HT1080 (cell line): ENCODE measurements around the gene RNF114. TPM values are rescaled to one million over a fixed set of nuclear protein-coding genes. Genes with fewer than 3 reads are reported as not detected.

Experiments used
- DNase-seq: peaks from one replicate; pipeline ENCODE4 v3.0.0-alpha.2; 2015; ENCODE audit warnings: low read depth
- total RNA-seq: library from RNA; depleted of rRNA; stranded (reverse); fragments of >200 nt; shearing (Covaris generic); gene quantifications from 2 replicates; pipeline ENCODE4 v1.2.3, GENCODE V29; 2014

Gene RNF114
- total RNA-seq, 1 experiment from 2014 or later: 84.9 TPM

DNA sequence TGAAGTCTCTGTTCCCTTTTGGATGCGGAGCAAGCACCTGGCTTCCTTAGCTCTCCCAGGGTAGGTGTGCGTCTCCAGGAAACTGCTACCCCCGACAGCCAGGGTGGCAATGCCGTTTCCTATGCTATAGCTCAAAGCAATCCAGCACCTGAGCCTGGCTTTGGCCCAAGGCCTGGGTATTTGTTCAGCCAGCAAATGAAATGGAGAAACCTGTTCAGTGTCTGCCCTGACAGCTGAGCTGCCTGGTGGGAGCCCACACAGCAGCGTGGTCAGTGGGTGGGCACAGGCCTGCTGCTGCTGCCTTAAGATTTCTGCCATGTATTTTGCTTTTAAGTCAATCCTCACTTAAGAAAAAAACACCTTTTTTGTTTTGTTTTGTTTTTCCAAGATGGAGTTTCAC is 34.6 kb upstream of the RNF114 start:
- DNase-seq: no peak

DNA sequence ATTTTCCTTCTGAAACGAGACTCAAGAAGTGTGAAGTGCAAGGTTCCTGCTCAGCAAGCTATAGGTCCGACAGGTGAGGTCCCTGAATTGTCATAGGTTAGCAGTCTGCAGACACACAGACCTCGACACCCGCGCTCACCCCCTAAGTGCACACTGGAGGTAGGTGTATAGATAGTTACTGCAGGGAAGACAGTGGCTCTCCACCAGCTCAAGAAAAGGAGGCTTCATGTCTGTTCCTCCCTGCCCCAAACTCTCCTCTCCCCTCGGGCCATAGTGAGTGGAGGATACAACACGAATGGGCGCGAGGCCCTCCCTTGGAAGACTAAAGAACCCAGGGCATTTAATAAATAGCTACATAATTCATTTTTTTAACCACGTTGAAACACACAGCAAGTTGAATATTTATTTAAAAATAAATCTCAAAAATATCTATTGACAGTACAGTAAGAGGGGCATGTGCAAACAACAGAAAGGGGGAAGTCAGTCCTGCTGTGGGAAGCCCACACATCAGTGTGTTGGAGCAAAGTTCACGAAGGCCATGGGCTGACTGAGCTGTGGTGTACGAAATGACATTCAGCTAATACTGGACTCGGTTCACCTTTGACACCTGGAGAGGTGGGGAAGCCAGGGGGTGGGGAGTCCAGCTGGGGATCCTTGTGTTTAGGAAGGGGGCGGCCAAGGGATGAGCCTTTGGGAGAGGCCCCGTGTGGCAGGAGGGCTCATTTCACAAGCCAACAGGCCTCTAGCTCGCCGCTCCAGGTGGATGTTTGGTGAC is 31.6 kb upstream of the RNF114 start:
- DNase-seq: no peak

DNA sequence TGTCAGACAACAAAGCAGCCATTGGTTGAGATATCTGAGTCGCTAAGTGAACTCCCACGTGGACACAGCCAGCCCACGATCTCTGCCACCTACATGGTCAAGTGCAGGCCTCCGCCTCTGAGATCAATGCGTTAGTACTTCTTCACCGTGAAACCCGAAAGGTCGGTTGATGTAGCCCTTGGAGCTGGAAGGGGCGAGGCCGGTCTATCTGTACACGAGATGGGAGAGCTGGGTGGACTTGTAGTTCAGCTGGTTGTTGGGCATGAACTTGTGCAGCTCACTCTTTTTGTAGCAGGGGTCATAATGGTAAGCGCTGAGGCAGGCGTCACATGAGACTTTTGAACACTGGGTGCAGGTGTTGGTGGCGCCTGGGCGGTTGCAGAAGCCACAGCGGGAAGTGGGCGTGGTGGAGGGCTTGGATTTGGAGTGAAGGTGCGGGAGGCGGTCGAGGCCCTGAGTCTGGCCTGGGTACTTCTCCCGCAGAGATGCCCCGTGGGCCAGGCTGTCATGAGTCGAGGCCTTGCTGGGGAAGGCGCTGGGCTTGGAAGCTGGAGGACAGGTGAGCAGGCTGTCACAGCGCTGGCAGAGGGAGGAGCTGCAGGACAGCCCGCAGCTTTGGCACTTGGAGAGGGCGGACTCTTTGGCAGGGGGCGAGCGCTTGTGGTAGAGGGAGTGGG is 30.6 kb upstream of the RNF114 start:
- no peak for DNase-seq

DNA sequence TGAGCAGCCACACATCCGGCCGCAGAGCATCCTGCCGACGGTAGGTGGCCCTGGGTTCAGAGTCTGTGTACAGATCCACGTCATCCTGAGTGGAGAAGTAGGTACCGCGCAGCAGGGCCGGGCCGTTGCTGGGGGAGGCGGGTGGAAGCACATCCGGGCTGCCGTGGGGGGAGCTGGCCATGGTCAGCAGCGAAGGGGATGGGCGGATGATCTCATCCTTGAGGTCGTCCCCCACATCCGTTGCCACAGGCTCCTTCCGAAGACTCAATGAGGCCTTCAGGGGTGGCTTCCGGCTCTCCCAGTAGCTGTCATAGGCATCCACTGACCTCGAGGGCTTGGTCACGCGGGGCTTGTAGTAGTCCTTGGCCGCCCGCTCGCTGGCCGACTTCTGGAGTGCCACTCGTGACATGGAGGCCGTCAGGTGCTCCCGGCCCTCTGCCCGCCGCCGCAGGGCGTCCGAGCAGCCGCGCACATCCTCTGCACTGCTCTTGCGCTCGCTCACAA is 30.0 kb upstream of the RNF114 start:
- DNase-seq: peak; percentile 98

DNA sequence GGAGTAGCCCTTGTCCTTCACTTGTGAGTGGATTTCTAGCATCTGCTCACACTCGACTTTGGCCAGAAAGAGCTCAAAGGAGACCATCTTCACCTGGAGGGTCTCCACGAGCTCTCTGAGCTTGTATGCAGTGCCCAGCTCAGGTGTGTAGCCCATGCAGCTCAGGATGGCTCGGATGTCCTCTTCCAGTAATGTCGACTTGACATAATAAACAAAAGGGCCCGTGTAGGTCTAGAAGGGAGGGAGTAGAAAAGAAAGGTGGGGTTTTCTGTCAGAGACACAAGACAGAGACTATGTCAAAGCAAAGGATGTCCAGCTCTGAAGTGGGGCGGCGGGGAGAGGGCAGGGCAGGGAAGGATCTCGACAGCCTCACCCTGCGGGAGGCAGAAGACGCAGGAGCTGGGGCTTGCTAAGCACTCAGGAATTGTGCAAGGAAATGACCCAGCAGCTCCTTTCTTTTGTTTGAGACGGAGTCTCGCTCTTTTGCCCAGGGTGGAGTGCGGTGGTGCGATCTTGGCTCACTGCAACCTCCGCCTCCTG is 29.5 kb upstream of the RNF114 start:
- DNase-seq: no peak

DNA sequence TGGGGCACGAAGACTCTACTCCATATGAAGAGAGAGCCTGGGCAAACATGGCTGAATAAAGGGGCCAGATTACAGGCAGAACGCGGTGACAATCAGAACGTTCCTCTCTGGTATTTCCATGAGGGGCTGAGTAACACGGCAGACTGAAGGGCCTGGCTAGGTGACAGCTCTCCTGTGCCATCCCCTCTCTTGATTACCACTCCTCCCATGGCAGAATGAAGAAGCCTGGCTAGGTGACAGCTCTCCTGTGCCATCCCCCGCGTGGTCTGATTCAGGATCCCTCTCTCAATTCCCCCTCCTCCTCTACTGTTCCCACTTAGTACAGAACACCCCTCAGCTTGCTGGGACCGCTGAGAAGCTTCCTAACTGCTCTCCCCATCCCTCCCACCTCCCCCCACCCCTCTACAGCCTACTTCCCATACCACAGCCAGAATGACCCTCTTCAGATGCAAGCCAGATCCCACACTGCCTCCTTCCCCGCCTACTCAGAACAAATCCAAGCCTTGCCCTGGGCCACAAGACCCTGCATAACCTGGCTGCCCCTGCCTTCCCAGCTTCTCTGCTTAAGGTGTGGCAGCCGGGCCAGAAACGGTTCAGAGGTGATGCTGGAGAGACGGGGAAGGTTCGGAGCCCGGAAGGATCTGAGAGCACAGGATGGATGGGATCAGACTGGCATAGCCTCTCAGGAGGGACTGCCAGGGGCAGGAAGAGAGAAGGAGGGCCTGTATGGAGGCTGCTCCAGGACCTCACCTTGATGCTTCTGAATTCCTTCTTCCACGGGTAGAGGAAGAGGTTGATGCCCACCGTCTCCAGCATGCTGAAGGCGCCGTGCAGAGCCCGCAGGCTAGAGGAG is 28.6 kb upstream of the RNF114 start:
- no peak for DNase-seq

DNA sequence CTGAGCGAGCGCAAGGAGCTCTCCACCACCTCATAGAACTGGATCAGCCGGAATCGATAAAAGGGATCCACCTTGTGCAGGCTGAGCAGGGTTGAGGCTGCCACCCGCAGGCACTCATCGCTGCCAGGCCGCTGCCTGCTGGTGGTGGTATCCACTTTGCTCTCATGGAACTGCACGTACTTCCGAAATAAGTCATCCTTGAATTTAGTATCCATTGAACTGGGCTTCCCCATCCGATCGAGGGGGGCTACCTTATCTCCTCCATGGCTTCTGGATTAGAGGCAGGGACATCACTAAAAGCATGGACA is 28.0 kb upstream of the RNF114 start:
- no peak for DNase-seq

DNA sequence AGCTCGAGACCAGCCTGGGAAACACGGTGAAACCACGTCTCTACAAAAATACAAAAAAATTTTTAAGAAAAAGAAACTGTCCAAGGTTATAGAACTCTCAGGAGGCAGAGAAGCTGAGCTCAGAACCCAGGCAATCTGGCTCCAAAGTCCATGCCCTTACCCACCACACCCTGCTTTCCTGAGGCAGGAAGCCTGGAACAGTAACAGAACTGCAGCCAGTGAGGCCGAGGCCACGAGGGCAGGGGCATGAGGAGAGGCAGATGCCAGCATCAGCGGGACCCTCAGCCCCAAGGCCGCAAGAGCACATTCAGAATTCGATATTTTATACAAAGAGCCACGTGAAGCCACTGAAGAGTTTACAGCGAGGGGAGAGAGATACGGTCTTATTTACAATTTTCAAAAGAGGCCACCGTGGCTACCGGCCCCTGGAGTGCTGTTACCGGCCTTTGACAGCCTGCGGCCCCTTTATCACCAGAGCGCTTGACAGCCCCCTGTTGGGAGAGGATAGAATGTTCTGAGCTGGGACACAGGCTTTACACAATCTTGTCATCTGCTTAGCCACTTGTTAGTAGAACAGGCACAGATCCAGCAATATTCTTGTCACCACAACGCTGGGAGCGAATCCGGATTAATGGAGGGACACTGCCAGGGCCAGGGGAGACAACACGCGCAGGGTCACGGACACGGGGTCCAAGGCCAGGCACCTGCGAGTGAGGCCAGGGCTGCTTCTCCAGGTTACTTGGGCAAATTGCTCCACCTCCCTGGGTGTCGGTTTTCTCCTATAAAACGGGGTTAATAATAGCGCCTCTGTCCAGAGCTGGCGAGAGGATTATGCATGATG is 26.5 kb upstream of the RNF114 start:
- DNase-seq: no peak

DNA sequence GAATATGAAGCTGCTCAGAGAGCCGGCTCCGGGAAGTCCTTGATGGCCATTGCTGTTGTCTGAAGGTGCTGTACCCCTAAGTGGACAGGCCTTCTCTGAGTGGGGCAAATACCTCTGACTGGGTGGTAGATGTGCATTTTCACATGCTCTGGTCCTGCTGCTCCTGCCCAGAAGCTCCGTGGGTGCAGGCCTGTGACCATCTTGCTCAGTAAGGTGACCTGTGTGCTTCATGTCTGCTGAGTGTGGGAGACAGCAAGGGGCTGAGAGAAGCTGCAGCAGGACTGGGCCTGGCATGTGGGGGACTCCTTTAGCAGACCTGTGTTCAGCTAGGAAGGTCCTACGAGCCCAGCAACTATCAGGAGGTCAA is 25.9 kb upstream of the RNF114 start:
- DNase-seq: no peak

DNA sequence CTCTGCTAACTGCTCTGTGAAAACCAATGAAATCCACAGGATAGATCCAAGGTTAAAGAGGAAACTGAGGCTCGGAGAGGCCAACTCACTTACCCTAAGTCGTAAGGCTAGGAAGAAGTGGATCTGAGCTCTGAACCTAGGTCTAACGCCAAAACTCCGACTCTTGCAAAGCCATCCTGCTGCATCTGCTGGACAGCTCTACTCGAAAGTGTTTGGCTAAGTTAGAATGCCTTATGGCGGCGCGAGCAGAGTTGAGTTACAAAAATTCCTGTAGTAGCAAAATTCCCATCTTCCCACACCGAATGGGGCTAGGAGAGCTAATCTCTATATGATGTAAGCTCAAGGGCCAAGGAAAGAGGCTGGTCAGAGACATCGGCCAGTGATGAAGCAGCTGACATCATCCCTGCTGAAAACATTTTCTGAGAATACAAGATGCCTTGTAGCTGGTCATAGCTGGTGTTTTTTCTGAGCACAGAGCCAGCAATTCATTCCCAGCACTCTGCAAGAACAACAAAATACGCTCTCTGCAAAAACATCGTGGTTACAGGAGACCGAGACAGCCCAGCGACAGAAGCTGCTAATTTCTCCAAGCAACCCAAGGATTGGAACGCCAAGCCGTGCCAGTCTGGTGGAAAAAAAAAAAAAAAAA is 22.7 kb upstream of the RNF114 start:
- DNase-seq: no peak

DNA sequence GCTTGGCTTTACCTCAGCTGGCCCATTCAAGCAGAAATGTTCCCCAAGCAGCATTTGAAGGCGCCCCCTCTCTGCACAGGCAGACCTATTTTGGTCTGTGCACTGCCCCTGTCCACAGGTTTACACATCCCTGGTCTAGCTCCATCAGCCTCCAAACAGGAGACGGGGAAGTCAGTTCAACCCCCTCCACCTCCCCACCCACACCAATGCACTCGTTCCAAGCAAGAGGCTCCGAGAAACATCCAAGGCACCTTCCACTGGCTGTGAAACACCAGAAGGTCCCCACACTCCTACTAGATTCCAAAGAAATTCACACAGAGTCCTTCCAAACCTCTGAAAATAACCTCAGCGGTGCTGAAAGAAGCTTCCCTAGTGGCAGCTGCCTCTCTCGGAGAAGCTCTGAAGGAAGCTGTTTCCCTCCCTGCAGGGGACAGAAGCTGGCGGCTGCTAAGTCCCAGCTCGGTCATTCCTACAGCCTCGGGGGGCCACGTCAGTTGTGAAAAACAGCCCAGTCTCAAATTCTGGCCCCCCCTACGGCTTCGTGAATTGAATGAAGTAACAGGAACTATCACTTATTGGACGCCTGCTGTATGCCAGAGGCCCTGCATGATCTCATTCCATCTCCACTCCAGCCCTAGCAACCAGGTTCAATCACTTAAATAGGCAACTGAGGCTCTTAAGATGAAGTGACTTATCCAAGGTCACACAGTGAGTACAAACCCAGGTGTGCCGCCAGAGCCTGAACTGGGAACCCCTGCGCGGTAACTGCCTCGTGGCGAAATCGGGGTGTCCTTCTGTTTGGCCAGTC is 21.7 kb upstream of the RNF114 start:
- DNase-seq: no peak

DNA sequence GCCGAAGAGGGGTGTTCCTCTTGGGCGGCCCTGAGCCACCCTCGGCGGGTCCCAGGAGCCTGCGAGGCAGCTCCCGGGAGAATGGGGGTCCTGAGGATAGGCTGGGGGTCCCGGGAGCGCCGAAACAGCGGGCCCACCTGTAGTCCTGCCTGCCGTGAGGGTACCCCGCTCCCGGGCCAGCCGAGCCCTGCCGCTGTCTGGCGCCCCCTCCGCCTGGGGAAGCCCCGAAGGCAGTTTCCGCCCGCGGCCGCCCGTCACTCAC is 21.1 kb upstream of the RNF114 start:
- DNase-seq: no peak

DNA sequence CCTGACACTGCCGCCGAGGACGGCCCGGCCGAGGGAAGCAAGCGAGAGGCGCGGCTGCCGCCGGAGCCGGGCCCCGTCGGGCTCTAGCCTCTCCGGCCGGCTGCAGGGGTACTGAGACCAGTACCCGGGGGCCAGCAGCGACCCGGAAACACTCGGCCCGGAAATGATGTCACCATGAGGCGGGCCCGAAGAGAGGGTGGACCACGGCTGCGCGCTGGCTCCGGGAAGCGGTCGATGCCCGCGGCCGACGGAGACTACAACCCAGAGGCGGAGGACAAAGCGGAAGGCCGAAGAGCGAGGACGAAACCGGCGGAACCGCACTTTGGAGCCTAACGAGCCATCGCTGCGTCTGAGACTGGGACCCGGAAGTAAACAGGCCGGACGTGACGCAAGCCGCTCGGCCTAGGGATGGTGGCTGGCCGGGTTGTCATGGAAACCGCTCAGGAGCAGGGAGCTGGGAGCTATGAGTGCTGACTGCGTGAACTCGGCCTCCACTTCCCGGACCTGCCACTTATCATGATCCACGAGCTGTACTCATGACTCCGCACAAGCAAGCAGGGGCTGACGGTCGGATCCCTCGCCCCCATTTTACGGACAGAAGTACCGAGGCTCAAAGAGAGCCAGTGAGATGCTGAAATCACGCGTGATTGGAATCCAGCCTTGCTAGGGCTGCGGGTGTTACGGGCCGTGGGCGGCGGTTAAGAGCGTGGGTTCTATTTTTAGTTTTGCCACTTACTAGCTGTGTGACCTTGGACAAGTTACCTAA is 20.6 kb upstream of the RNF114 start, which contains the start of gene SPATA2:
SPATA2 (minus strand) TSS at position 150 of the 766 bp plus-strand sequence. CDS start 7,039 bp downstream, outside the sequence.
- DNase-seq: peak; percentile 93

DNA sequence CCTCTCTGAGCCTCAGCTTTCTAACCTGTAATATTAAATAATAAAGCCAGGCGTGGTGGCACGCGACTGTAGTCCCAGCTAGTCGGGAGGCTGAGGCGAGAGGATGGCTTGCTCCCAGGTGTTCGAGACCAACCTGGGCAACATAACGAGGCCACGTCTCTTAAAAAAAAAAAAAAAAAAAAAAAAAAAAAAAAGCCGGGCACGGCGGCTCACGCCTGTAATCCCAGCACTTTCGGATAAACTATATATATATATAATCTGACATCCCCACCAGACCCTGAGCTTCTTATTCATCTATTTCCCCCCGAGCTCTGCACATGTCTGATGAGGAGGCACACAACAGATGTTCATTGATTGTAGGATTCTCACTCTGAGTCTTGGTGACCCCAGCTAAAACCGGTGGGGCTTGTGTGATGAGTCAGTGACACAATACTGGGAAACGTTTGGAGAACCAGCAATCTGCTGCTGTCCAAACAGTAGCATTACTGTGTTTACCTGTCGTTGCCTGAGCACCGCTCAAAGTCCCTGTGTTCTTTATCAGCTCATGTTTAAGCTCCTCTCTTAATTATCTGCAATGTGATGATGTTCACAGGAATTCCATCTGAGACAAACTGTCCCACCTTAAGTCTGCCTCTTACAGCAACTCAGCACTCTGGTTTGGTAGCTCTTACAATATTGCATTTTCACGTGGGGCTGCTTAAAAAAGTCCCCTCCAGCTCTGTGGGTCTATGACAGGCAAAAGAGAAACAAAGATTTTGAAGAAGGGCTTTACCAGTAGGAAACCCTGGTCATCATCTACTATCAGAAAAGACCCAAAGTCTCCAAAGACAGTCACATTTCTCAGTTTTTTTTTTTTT is 19.8 kb upstream of the RNF114 start:
- DNase-seq: peak; percentile 59

DNA sequence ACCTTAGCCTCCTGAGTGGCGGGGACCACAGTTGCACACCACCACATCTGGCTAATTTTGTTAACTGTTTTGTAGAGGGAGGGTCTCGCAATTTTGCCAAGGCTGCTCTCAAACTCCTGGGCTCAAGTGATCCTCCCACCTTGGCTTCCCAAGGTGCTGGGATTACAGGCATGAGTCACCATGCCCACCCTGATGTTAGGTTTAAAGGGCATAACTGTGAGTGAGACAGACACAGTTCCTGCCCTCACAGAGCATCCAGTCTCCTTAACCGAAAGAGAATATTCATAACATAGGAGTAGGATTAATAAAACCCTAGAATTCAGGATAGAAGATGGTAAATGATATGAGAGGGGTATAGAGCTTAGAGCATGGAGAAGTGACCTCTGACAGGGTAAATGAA is 17.8 kb upstream of the RNF114 start:
- no peak for DNase-seq

DNA sequence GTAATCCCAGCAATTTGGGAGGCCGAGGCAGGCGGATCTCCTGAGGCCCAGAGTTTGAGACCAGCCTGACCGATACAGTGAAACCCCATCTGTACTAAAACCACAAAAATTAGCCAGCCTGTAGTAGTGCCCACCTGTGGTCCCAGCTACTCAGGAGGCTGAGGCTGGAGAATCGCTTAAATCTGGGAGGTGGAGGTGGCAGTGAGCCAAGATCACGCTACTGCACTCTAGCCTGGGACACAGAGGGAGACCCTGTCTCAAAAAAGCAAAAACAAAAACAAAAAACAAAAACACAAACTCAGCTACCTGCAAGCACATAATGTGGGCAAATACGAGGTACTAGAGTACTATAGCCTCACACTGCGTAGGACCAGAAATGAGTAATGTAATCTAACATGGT is 17.2 kb upstream of the RNF114 start:
- DNase-seq: no peak

DNA sequence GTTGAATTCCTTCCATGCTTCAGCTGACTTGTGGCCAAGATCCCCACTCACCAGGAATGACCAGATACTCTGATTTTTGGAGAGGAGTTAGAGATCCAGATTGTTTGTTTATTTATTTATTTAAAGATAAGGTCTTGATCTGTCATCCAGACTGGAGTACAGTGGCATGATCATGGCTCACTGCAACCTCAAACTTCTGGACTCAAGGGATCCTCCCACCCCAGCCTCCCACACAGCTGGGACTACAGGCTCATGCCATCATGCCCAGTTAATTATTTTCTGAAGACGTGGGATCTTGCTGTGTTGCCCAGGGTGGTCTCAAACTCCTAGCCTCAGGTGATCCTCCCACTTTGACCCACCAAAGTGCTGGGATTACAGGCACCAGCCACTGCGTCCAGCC is 16.7 kb upstream of the RNF114 start:
- DNase-seq: no peak

DNA sequence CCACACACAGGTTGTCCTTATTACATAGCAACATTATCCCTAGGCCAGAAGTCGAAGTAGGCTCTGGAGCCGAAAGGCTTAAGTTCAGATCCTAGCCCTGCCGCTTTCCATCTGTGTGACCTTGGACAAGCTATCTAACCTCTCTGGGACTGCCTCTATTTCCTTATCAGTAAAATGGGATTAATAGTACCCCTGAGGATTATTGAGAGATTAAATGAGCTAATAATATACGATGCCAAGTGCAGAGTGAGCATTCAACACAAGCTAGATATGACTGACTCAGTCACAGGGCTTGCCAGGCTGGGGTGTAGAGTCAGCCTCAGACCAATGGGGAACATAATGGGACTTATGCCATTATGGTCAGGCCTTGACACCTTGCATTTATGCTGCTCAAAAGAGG is 11.9 kb upstream of the RNF114 start:
- DNase-seq: no peak
